ES-I3 (cell line): ENCODE data around the gene IQGAP1.
"Not testable (repeated sequence)": the region's sequence is repeated elsewhere in the genome, so short reads cannot be mapped to it uniquely, and the experiment has no call there.

Experiments used
- H3K36me3 ChIP-seq: 2 replicates; pipeline ENCODE4 v1.6.1; 2013; ENCODE audit warnings: mild to moderate bottlenecking, low read length, control low read depth, moderate library complexity; ENCODE audit not compliant: insufficient read depth
- H3K4me1 ChIP-seq: 2 replicates; pipeline ENCODE4 v1.6.1; 2013; ENCODE audit warnings: mild to moderate bottlenecking, control low read depth, low read length; ENCODE audit not compliant: insufficient read depth
- H3K9ac ChIP-seq: 2 replicates; pipeline ENCODE4 v1.6.1; 2013; ENCODE audit warnings: low read depth, mild to moderate bottlenecking, low read length, moderate library complexity
- H3K9me3 ChIP-seq: 2 replicates; pipeline ENCODE4 v1.6.1; 2013; ENCODE audit warnings: mild to moderate bottlenecking, low read length, moderate library complexity; ENCODE audit not compliant: control insufficient read depth, insufficient read depth

The IQGAP1 gene

DNA sequence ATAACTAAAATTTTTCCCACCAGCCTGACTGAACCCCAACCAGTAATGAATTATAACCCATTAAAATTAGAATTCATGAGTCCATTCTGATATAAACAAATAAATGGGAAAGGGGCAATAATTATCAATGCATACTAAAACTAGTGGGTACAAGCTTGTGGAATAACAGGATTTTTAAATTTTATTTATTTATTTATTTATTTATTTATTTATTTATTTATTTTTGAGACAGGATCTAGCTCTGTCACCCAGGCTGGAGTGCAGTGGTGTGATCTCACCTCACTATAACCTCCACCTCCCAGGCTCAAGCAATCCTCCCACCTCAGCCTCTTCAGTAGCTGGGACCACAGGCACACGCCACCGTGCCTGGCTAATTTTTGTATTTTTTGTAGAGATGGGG is 125.9 kb downstream of the IQGAP1 start:
- H3K4me1 ChIP-seq, H3K9ac ChIP-seq, H3K36me3 ChIP-seq, H3K9me3 ChIP-seq: not testable (repeated sequence)

DNA sequence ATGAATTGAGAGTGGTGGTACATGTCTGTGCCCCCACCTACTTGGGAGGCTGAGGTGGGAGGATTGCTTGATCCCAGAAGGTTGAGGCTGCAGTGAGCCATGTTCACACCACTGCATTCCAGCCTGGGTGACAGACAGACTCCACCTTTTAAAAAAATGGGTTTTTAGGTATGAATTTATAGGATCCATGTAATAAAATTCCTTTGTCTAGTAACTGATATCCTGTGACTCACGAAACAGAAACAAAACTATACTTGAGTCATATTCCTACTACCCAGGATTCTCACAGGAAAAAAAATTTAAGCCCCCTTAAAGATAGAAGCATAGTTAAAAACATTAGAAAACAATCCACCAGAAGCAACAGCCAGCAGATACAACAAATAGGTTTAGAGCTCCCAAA is 131.6 kb downstream of the IQGAP1 start:
- Histone ChIP-seq H3K4me1 (no peaks in the 10 kb centered on the region), H3K9me3 (no peaks in the 10 kb centered on the region), H3K36me3 (no peaks in the 10 kb centered on the region), H3K9ac (no peak overlapping the region)

GRCh38 chr15:90520365-90520764 is 132.3 kb downstream of the IQGAP1 start:
- H3K4me1 ChIP-seq, result no peaks in the 10 kb centered on the region
- no peaks in the 10 kb centered on the region for H3K9me3 ChIP-seq
- no peak overlapping the region for H3K9ac ChIP-seq
- no peaks in the 10 kb centered on the region for H3K36me3 ChIP-seq

DNA sequence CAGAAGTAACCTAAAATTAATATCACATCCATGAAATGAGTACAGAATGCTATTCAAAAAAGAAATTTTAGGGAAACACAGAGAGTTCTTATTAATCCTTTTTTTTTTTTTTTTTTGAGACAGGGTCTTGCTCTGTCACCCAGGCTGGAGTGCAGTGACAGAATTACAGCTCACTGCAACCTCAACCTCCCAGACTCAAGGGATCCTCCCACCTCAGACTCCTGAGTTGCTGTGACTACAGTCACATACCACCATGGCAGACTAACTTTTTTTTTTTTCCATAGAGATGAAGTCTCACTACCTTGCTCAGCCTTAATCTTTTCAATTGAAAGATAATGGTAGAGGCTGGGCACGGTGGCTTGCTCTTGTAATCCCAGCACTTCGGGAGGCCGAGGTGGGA is 135.3 kb downstream of the IQGAP1 start:
- H3K4me1 ChIP-seq, result no peaks in the 10 kb centered on the region
- no peaks in the 10 kb centered on the region for H3K36me3 ChIP-seq
- H3K9ac ChIP-seq, result no peak overlapping the region
- H3K9me3 ChIP-seq, result no peaks in the 10 kb centered on the region

- H3K4me1 ChIP-seq, H3K9ac ChIP-seq, H3K36me3 ChIP-seq, H3K9me3 ChIP-seq: not testable (repeated sequence)
These were observed 136.2 kb downstream of the IQGAP1 start for GRCh38 chr15:90524018-90524803.

DNA sequence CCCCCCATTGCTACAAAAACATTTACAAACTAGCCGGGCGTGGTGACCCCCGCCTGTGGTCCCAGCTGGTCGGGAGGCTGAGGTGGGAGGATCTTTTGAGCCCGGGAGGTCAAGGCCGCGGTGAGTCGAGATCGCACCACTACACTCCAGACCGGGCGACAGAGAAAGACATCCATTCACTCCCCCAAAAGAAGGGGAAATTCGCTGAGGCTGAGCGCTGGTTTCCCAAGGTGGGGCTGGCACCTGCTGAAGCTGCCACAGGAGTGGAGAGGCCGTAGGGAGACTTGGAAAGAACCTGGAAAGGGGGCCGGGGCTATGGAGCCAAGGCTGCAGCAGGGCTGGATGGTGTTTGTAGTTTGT is 140.9 kb downstream of the IQGAP1 start:
- peak overlapping the region; percentile 79; the same call in 1 of the 2 replicates for H3K9ac ChIP-seq
- 0 out of 2 replicates have a peak, but pooled peaks cover 2% of the 10 kb centered on the region for H3K4me1 ChIP-seq
- H3K36me3 ChIP-seq, result no peaks in the 10 kb centered on the region
- H3K9me3 ChIP-seq, result no peaks in the 10 kb centered on the region

DNA sequence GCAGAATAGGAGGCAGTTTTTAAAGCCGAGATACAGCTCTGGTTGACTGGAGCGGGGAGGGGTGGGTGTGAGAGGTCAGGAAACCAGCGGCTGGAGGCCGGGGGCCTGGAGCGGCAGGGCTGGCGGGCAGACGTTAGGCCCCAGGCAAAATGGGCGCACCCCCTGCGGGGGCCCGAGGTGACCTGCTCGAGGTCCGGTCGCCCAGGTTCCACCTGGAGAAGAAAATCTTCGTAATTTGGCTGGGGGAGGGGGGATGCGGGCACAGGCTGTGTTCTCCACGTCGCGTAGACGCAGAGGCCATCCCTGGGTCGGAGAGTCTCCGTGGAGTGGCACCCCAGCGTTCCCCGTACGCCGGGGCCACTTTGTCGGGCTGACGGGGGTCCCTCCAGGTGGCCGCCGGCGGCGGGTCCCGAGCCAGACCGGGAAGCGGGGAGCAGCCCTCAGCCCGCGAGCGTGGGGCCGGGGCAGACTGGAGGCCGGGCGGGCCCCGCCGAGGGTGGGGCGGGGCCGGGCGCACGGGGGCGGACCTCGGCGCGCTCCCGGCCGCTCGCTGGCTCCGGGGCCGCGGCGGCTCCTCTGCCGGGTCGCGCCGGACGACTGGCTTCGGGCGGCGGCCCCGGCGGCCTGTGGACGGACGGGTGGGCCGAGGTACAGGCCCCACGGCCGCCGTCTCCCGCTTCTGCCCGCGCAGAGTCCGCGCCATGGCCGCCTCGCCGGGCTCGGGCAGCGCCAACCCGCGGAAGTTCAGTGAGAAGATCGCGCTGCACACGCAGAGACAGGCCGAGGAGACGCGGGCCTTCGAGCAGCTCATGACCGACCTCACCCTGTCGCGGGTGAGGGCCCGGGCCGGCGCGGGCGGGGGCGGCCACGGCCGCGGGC is 141.6 kb downstream of the IQGAP1 start, which contains the start of gene CRTC3:
Gene CRTC3, plus strand, starts transcription at position 553 of the 879 bp plus-strand sequence. Its CDS starts 149 bp downstream, at position 702.
- Histone ChIP-seq H3K9ac (peak within 1 kb of the TSS; percentile 79), H3K9me3 (no peaks in the 10 kb centered on the region), H3K36me3 (no peaks in the 10 kb centered on the region), H3K4me1 (0 out of 2 replicates have a peak, but pooled peaks cover 2% of the 10 kb centered on the region)

GRCh38 chr15:90530250-90531051 is 142.4 kb downstream of the IQGAP1 start:
- Histone ChIP-seq H3K9me3 (no peaks in the 10 kb centered on the region), H3K9ac (peak overlapping the region; percentile 79; the same call in 1 of the 2 replicates), H3K36me3 (no peaks in the 10 kb centered on the region), H3K4me1 (0 out of 2 replicates have a peak, but pooled peaks cover 2% of the 10 kb centered on the region)

DNA sequence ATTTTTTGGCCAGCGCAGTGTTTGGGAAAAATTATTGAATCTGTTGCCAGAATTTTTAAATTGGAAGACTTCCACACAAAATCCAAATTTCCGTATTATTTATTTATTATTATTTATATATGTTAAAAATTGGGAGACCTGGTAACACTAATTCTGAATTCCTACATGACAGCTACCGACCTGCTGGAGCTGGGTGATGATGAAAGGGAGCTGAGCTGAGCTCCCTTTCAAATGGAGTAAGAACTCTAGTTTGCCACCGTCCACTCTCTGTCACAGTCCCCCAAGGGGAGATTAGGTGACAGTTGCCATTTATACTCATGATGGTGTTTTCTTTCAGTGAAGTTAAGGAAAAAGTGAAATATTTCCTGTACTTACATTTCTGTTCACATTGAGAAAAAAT is 143.1 kb downstream of the IQGAP1 start:
- 0 out of 2 replicates have a peak, but pooled peaks cover 2% of the 10 kb centered on the region for H3K4me1 ChIP-seq
- no peaks in the 10 kb centered on the region for H3K9me3 ChIP-seq
- no peaks in the 10 kb centered on the region for H3K36me3 ChIP-seq
- peak overlapping the region; percentile 79; the same call in 1 of the 2 replicates for H3K9ac ChIP-seq

GRCh38 chr15:90535254-90535653 is 147.2 kb downstream of the IQGAP1 start:
- peaks cover 9% of the 10 kb centered on the region for H3K4me1 ChIP-seq
- no peaks in the 10 kb centered on the region for H3K36me3 ChIP-seq
- no peaks in the 10 kb centered on the region for H3K9me3 ChIP-seq
- no peak overlapping the region for H3K9ac ChIP-seq

- Histone ChIP-seq H3K9ac (no peak overlapping the region), H3K9me3 (no peaks in the 10 kb centered on the region), H3K36me3 (no peaks in the 10 kb centered on the region), H3K4me1 (peaks cover 6% of the 10 kb centered on the region)
These were observed 151.7 kb downstream of the IQGAP1 start for GRCh38 chr15:90539789-90540188.

DNA sequence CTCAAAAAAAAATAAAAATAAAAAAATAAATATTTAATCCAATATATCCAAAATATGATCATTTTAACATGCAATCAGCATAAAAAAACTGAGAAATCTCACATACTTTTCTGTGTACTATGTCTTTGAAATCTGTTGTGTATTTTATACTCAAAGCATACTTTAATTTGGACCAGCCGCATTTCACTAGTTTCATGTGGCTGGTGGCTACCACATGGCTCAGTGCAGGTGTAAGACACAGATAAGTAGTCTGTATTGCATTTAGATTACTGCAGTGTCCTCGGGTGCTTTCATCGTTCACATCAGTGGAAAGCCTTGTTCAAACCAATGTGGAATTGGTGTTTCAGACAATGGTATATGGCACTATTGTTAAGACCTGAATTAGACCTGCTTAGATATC is 152.7 kb downstream of the IQGAP1 start:
- no peaks in the 10 kb centered on the region for H3K36me3 ChIP-seq

GRCh38 chr15:90545095-90545494 is 157.1 kb downstream of the IQGAP1 start:
- no peaks in the 10 kb centered on the region for H3K4me1 ChIP-seq
- no peaks in the 10 kb centered on the region for H3K9me3 ChIP-seq
- no peaks in the 10 kb centered on the region for H3K36me3 ChIP-seq
- no peak overlapping the region for H3K9ac ChIP-seq

More for the DNA sequence above, 152.7 kb downstream of the IQGAP1 start:
- Histone ChIP-seq H3K9ac (no peak overlapping the region), H3K4me1 (peaks cover 6% of the 10 kb centered on the region), H3K9me3 (no peaks in the 10 kb centered on the region)

- H3K9ac ChIP-seq, result no peak overlapping the region
- no peaks in the 10 kb centered on the region for H3K4me1 ChIP-seq
- no peaks in the 10 kb centered on the region for H3K36me3 ChIP-seq
- H3K9me3 ChIP-seq, result no peaks in the 10 kb centered on the region
These were observed 159.5 kb downstream of the IQGAP1 start for GRCh38 chr15:90547540-90547939.
